Right lobe of liver (tissue), 4 donors: Measurements from ENCODE around the gene GLT8D2.

Experiments used
- CTCF ChIP-seq, 4 donors: fragments of 200-600 bp in 3 of 4; fragments of 450-650 bp in 1 of 4; IDR thresholded peaks; one replicate each; pipeline versions ENCODE4 v1.5.1 to v1.8.0; 2016 to 2022; ENCODE audit warnings: antibody characterized with exemption in 4 of 4, mild to moderate bottlenecking in 2 of 4
- POLR2A ChIP-seq: fragments of 450-650 bp; IDR thresholded peaks from one replicate; pipeline ENCODE4 v1.6.1; 2017; ENCODE audit warnings: antibody characterized with exemption, mild to moderate bottlenecking
- donor health status: DM: no; HTN: no; CAD: no.
- donor health status: DM: no; HTN: no; CAD: no.
- donor health status: DM: no; HTN: yes; CAD: no.

GRCh38 chr12:103964805-103965204, 85.2 kb downstream of the GLT8D2 start:
- TF ChIP-seq CTCF (IDR thresholded peaks at IDR 0.05) (no peak), POLR2A (no peak)
